HG02885 (cell line): ENCODE data around the gene SNTG2.

Experiments used
- ATAC-seq: cut with Tn5 transposase; IDR thresholded peaks from one replicate; pipeline ENCODE4 v1.9.1; 2021; ENCODE audit warnings: mild to moderate bottlenecking; ENCODE audit not compliant: unreplicated experiment, poor library complexity

The SNTG2 gene

DNA sequence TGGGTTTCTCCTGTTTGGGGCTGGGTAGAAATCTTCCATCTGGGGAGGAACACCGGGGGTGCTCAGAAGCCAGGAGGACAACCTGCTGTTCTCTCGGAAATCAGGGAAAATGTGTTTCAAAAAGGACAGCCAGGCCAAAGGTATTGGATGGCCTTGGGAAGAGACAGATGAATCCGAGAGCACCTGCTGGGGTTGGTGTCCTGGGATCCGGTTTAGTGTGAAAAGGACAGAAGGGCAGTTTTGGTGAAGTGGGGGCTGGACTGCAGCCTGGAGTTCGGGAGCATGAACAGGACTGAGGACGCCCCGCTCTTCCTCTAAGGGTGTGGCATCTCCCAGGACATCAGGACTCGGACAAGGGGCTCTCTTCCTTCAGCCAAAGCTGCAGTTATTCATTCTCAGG, 24.9 kb upstream of the SNTG2 start:
- ATAC-seq, result no peak

- no peak for ATAC-seq
Measured at GRCh38 chr2:926259-926793, 24.3 kb upstream of the SNTG2 start.

DNA sequence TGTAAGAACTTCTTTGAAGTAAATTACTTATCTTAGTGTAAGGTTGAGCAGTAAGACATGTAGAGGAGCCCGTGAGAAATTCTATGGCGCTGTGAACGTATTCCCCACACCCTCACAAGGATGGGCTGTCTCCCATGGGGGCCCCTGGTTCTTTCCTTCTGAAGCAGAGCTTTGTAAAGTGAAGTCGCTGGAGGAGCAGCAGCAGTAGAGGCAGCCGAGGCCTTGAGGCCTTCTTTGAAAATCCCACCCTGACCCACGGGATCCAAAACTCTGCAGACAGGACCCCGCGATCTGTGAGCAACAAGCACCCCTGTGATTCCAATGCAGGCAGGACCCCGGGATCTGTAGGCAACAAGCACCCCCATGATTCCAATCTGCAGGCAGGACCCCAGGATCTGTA, 23.8 kb upstream of the SNTG2 start:
- ATAC-seq, result no peak

GRCh38 chr2:929011-929735, 21.5 kb upstream of the SNTG2 start:
- ATAC-seq, result no peak

DNA sequence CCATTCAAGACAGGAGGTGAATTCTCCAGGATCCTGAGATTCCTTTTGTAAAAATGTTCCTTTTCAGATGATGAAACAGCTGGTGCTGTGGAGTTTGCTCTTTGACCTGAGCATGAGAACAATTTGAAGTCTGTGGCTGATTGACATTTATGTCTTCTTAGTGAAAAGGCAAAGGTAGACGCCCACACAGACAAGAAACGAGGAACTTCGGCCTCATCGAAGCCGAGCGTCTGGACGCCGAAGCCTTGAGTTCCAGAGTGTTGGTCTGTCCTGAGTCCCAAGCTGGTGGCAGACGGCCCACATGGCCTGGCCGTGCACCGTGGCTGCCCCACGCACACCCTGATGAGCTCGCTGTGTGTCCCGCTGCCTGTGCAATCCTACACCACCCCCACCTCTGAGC, 20.7 kb upstream of the SNTG2 start:
- no peak for ATAC-seq

- ATAC-seq, result no peak
Measured at GRCh38 chr2:930935-931334, 19.7 kb upstream of the SNTG2 start.

GRCh38 chr2:932320-933115, 18.1 kb upstream of the SNTG2 start:
- ATAC-seq, result no peak

DNA sequence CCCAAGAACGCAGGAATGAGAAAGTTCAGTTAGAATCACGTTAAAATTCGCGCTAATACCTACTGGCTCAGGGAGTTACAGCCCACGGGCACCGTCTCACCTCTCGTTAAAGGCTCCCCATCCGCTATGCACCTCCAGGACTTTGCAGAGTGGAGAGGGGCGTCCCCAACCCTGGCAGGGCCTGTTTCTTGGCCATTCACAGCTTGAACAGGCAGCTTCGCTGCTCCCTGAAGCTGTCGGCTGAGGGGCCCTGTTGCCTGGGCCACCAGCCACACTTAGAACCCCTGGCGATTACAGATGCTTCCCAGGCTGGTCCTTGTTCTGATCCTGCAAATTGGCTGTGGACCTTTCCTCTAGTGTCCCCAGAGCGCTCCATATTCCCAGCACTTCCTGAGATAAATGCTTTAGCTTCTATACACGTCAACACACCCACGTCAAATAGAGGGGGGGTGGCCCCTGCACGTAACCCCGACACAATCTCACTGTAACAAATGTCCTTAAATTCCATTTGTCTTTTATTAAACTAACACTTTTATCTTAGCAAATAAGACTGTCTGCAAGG, 16.8 kb upstream of the SNTG2 start:
- ATAC-seq, result no peak

DNA sequence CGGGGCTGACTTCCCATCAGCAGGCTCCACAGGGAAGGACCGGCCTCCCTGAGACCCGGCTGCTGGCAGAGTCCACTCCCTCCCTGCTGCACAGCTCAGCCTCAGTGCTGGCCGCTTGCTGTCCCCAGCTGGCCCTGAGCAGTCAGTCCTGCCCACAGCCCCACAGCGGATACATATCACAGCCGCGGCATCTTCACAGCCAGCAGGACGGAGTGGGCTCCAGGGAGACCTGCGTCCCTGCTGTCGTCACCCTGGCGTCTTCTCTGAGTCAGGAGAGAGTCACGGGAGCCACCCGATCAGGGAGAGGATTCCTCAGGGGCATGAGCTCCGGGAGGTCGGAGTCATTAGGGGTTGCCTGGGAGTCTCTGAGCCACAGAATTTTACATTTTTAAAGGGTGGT, 13.1 kb upstream of the SNTG2 start:
- no peak for ATAC-seq

DNA sequence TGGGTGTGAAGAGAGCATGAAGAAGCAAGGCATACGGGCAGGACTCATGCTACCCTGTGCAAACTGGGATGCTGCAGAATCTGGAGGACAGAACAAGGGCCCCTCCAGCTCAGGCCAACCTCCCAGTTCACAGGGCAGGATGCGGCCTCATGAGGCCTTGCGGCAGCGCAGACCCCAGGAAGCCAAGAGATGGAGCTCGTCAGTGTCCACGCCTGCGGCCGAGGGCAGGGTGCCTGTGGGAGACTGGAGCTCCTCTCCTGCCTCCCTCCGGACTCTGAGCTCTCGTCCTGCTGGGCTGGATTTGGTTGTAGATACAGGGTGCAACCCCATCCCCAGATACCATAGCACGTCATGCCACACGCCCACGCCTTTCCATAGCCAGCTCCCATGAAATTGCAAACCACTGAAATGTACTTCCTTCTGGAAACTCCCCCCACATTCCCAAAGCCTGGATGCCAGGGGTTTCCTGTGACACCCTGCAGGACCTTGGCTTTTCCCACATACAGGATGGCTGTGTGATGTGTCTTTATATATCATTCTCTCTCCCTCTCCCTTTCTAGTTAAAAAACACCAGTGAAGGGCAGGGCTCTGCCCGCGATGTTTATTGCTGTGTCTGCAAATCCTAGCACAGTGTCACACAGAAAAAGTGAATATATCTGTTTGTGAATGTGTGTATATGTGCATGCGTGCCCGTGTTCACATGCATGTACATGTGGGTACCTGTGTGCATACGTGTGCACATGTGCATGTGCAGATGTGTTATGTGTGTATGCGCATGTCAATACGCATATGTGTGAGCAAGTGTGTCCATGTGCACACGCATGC, 12.3 kb upstream of the SNTG2 start:
- no peak for ATAC-seq

GRCh38 chr2:939936-940601, 10.6 kb upstream of the SNTG2 start:
- ATAC-seq, result no peak

- no peak for ATAC-seq
Measured at GRCh38 chr2:941871-942270, 8.8 kb upstream of the SNTG2 start.

DNA sequence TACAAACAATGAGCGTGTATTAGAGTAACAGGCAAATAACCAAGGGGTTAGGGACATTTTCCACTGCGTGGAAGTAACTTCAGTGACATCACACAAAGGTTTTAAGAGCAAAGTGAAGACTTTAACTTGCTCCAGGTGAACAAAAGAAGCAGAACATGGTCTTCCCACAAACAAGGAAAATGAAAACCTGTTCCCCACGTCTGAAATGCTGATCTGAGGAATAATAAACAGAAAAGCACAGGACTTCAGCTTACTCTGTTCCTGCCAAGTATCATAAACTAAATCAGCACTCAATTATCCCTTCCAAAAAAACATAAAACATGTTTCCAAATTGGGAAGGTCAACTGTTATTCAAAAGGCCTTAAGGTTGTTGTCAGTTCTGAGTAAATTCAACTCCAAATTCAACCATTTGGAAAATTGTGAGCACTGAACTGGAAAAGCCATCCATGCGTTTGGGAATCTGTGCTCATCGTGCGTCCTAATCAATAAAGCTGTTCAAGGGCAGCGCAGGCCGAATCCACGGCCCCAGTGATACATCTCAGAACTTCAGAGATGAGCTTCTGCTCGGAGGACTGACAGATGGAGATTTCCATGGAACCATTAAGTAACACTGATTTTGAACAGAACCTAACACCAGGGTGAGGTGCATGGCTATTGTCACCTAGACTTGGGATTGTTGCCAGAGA, 7.7 kb upstream of the SNTG2 start:
- no peak for ATAC-seq

- ATAC-seq, result no peak
Measured at GRCh38 chr2:943461-943797, 7.2 kb upstream of the SNTG2 start.

GRCh38 chr2:943821-944220, 6.8 kb upstream of the SNTG2 start:
- no peak for ATAC-seq

GRCh38 chr2:944693-945092, 6.0 kb upstream of the SNTG2 start:
- ATAC-seq, result no peak

- ATAC-seq, result no peak
Measured at GRCh38 chr2:945104-945503, 5.5 kb upstream of the SNTG2 start.

- peak; percentile 74 for ATAC-seq
Measured at GRCh38 chr2:946073-946948, 4.3 kb upstream of the SNTG2 start.
